Liver (tissue), 9 donors: Measurements from ENCODE around the gene GSK3B. TPM values are rescaled to one million over a fixed set of nuclear protein-coding genes. Genes with fewer than 3 reads are reported as not detected.

Source experiments
- DNase-seq: peaks from one replicate; pipeline ENCODE4 v3.0.0-alpha.2; 2017; ENCODE audit warnings: low spot score
- H3K27ac ChIP-seq, 2 donors: one replicate each; pipeline ENCODE4 v1.7.0; 2013; ENCODE audit warnings: inconsistent platforms in 2 of 2, low read length in 2 of 2, control low read depth in 1 of 2, low read depth in 1 of 2, mild to moderate bottlenecking in 1 of 2
- H3K27me3 ChIP-seq, 4 donors: one replicate each; pipeline versions ENCODE4 v1.6.1 to v1.7.0; 2013; ENCODE audit warnings: low read length in 3 of 4, inconsistent platforms in 1 of 4, mild to moderate bottlenecking in 1 of 4, moderate library complexity in 1 of 4; ENCODE audit not compliant: control insufficient read depth in 4 of 4, insufficient read depth in 4 of 4
- H3K36me3 ChIP-seq, 4 donors: one replicate each; pipeline versions ENCODE4 v1.6.1 to v1.7.0; 2013; ENCODE audit warnings: low read length in 3 of 4, mild to moderate bottlenecking in 3 of 4, low read depth in 1 of 4, moderate library complexity in 1 of 4; ENCODE audit not compliant: control insufficient read depth in 4 of 4, insufficient read depth in 3 of 4
- H3K4me1 ChIP-seq, 4 donors: one replicate each; pipeline versions ENCODE4 v1.6.1 to v1.7.0; 2013; ENCODE audit warnings: low read length in 3 of 4, mild to moderate bottlenecking in 3 of 4, moderate library complexity in 1 of 4; ENCODE audit not compliant: control insufficient read depth in 4 of 4, insufficient read depth in 4 of 4
- H3K4me3 ChIP-seq, 3 donors: one replicate each; pipeline versions ENCODE4 v1.6.1 to v1.7.0; 2013; ENCODE audit warnings: low read length in 3 of 3, control low read depth in 1 of 3, low read depth in 1 of 3, mild to moderate bottlenecking in 1 of 3
- H3K9ac ChIP-seq, 2 donors: one replicate each; pipeline ENCODE4 v1.7.0; 2013; ENCODE audit warnings: low read length in 2 of 2, mild to moderate bottlenecking in 2 of 2, moderate library complexity in 2 of 2, control low read depth in 1 of 2, low read depth in 1 of 2
- H3K9me3 ChIP-seq, 4 donors: one replicate each; pipeline versions ENCODE4 v1.6.1 to v1.7.0; 2013; ENCODE audit warnings: low read length in 3 of 4; ENCODE audit not compliant: control insufficient read depth in 4 of 4
- EGR1 ChIP-seq, 2 donors: IDR thresholded peaks; 2 replicates each; pipeline ENCODE4 v1.6.1; 2016 to 2018; ENCODE audit warnings: antibody characterized with exemption in 2 of 2, low read depth in 2 of 2
- FOXA1 ChIP-seq: IDR thresholded peaks from 2 replicates; pipeline ENCODE4 v1.6.1; 2016; ENCODE audit warnings: antibody characterized with exemption
- HNF4A ChIP-seq, 2 donors: conservative IDR thresholded peaks; 2 replicates each; pipeline ENCODE4 v1.6.1; 2016; ENCODE audit warnings: antibody characterized with exemption in 2 of 2, mild to moderate bottlenecking in 2 of 2
- HNF4G ChIP-seq: IDR thresholded peaks from 2 replicates; pipeline ENCODE4 v1.6.1; 2016; ENCODE audit warnings: antibody characterized with exemption
- RAD21 ChIP-seq, 2 donors: IDR thresholded peaks; 2 replicates each; pipeline ENCODE4 v1.6.1; 2016; ENCODE audit warnings: antibody characterized with exemption in 2 of 2, mild to moderate bottlenecking in 2 of 2
- RXRA ChIP-seq, 2 donors: IDR thresholded peaks; 2 replicates each; pipeline ENCODE4 v1.6.1; 2017 to 2018; ENCODE audit warnings: antibody characterized with exemption in 2 of 2, mild to moderate bottlenecking in 1 of 2
- SP1 ChIP-seq: IDR thresholded peaks from 2 replicates; pipeline ENCODE4 v1.6.1; 2018; ENCODE audit warnings: antibody characterized with exemption, mild to moderate bottlenecking
- TAF1 ChIP-seq: conservative IDR thresholded peaks from 2 replicates; pipeline ENCODE4 v1.6.1; 2016; ENCODE audit warnings: antibody characterized with exemption, mild to moderate bottlenecking
- YY1 ChIP-seq: IDR thresholded peaks from 2 replicates; pipeline ENCODE4 v1.6.1; 2016; ENCODE audit warnings: antibody characterized with exemption, mild to moderate bottlenecking
- WGBS: extraction: QIAGEN DNeasy Blood & Tissue Kit; methylation state at CpG from one replicate; pipeline ENCODE4 v1.1.7; 2013; 5-methylcytosine and 5-hydroxymethylcytosine counted together
- polyA plus RNA-seq, 2 donors: library from polyadenylated mRNA; stranded (reverse) in 1 of 2; unstranded in 1 of 2; fragments of 200-250 nt in 1 of 2; fragments of >200 nt in 1 of 2; fragmentation: Nextera tagmentation in 1 of 2; extraction: Ambion mirVana in 1 of 2; gene quantifications; one replicate each; pipeline versions ENCODE4 v1.2.1 to v1.2.3, GENCODE V29; 2013 to 2015
- total RNA-seq, 2 donors: library from RNA; depleted of rRNA; stranded (reverse); fragments of >200 nt; gene quantifications; one replicate each; pipeline ENCODE4 v1.2.3, GENCODE V29; 2014
- TF ChIP-seq, protein P1 (sequence below): IDR thresholded peaks from 2 replicates; pipeline ENCODE4 v1.6.1; 2016; ENCODE audit warnings: antibody characterized with exemption
- TF ChIP-seq, protein P2 (sequence below): IDR thresholded peaks from 2 replicates; pipeline ENCODE4 v1.6.1; 2016; ENCODE audit warnings: antibody characterized with exemption
- TF ChIP-seq, protein P3 (sequence below): IDR thresholded peaks from 2 replicates; pipeline ENCODE4 v1.6.1; 2016; ENCODE audit warnings: antibody characterized with exemption
- donor health status: healthy.
- donor health status: healthy.
- donor health status: healthy.
- donor health status: healthy.
- donor health status: healthy.

GSK3B gene
- total and polyA plus RNA-seq, 4 donors, result 10.5 to 20.8 (median 18.5) TPM

DNA sequence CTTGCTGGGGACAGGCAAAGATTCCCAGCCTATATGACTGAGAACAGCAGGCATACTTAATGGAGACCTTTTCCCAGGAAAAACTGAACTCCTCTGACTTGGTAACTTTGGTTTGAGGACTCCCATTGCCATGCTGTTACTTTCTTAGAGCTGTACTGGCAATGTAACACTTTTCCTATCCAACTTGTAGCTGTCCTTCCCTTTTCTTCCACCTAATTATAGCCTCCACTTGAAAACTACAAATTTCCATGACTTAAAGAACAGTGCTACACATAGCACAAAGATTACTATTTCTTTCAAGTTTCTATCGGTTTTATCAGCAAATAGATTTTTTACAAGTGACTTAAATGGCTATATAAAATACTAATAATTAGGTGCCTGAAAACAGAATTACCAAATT lies 116.9 kb downstream of the GSK3B start:
- H3K27ac ChIP-seq, result no peak overlapping the region
- 95% methylated on average over 1 of the region's 1 CpG for WGBS
- no peak for DNase-seq
- H3K9ac ChIP-seq, result no peak overlapping the region
- peaks cover 0 to 2% (median 0%) of the 10 kb centered on the region in 4 donors for H3K4me1 ChIP-seq
- TF ChIP-seq YY1 (no peak), FOXA1 (no peak), EGR1 (IDR thresholded peaks at IDR 0.05; ENCODE audit: low read depth in 2 of 2) (no peak), HNF4A (conservative IDR thresholded peaks at IDR 0.05) (no peak), TAF1 (no peak), HNF4G (no peak), RXRA (IDR thresholded peaks at IDR 0.05) (no peak)
- TF ChIP-seq, protein P1, sequence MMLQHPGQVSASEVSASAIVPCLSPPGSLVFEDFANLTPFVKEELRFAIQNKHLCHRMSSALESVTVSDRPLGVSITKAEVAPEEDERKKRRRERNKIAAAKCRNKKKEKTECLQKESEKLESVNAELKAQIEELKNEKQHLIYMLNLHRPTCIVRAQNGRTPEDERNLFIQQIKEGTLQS, result no peak
- TF ChIP-seq, protein P2, sequence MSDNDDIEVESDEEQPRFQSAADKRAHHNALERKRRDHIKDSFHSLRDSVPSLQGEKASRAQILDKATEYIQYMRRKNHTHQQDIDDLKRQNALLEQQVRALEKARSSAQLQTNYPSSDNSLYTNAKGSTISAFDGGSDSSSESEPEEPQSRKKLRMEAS, result no peak
- TF ChIP-seq, protein P3, sequence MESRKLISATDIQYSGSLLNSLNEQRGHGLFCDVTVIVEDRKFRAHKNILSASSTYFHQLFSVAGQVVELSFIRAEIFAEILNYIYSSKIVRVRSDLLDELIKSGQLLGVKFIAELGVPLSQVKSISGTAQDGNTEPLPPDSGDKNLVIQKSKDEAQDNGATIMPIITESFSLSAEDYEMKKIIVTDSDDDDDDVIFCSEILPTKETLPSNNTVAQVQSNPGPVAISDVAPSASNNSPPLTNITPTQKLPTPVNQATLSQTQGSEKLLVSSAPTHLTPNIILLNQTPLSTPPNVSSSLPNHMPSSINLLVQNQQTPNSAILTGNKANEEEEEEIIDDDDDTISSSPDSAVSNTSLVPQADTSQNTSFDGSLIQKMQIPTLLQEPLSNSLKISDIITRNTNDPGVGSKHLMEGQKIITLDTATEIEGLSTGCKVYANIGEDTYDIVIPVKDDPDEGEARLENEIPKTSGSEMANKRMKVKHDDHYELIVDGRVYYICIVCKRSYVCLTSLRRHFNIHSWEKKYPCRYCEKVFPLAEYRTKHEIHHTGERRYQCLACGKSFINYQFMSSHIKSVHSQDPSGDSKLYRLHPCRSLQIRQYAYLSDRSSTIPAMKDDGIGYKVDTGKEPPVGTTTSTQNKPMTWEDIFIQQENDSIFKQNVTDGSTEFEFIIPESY, result no peak
- no peak overlapping the region for H3K4me3 ChIP-seq
- H3K27me3 ChIP-seq, result no peaks in the 10 kb centered on the region
- no peaks in the 10 kb centered on the region for H3K9me3 ChIP-seq
- no peaks in the 10 kb centered on the region for H3K36me3 ChIP-seq

DNA sequence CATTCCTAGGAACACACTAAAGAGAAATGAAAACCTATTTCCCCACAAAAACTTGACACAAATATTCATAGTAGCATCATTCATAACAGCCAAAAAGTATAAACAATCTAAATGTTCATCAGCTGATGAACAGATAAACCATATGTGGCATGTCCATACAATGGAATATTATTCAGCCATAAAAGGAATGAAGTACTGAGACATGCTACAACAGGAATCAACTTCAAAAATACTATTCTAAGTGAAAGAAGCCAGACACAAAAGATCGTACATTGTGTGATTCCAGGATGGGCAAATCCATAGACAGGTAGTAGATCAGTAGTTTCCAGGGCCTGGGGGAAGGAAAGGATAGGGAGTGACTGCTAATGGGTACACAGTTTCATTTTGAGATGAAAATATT lies 118.0 kb downstream of the GSK3B start:
- H3K27me3 ChIP-seq, result no peaks in the 10 kb centered on the region
- peaks cover 0 to 2% (median 0%) of the 10 kb centered on the region in 4 donors for H3K4me1 ChIP-seq
- DNase-seq, result no peak
- H3K9ac ChIP-seq, result no peak overlapping the region
- whole genome bisulfite sequencing, result 97% methylated on average over 1 of the region's 1 CpG
- H3K27ac ChIP-seq, result no peak overlapping the region
- TF ChIP-seq, protein P3, result no peak
- no peak for TF ChIP-seq RAD21 (IDR thresholded peaks at IDR 0.05)
- TF ChIP-seq, protein P2, result no peak
- no peak overlapping the region for H3K4me3 ChIP-seq
- no peaks in the 10 kb centered on the region for H3K36me3 ChIP-seq
- H3K9me3 ChIP-seq, result no peaks in the 10 kb centered on the region

DNA sequence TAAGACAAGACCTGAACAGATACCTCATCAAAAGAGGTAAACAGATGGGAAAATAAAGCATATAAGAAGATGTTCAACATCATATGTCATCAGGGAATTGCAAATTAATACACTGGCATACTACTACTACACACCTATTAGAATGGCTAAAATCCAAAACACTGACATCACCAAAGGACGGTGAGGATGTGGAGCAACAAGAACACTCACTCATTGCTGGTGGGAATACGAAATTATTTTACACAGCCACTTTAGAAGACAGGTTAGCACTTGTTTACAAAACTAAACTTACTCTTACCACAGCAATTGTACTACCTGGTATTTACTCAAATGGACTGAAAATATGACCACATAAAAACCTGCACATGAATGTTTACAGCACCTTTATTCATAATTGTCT lies 119.6 kb downstream of the GSK3B start:
- DNase-seq, result no peak
- H3K27ac ChIP-seq, result no peak overlapping the region
- no peak for TF ChIP-seq SP1
- TF ChIP-seq, protein P1, result no peak
- TF ChIP-seq FOXA1, result no peak
- H3K9me3 ChIP-seq, result no peaks in the 10 kb centered on the region
- H3K4me3 ChIP-seq, result no peak overlapping the region
- no peaks in the 10 kb centered on the region for H3K36me3 ChIP-seq
- no peak overlapping the region for H3K9ac ChIP-seq
- H3K27me3 ChIP-seq, result no peaks in the 10 kb centered on the region
- H3K4me1 ChIP-seq, result peaks cover 0 to 2% (median 0%) of the 10 kb centered on the region in 4 donors
- WGBS, result 89% methylated on average over 2 of the region's 2 CpGs
